Measurements from ENCODE around the gene TNK2. TPM values are rescaled to one million over a fixed set of nuclear protein-coding genes. Genes with fewer than 3 reads are reported as not detected.

TNK2 gene
- polyA plus RNA-seq, 3 donors: 0.84 to 131 (median 1.8) TPM

- peak overlapping the region; percentile 93 for H3K9ac ChIP-seq (ENCODE audit: insufficient read depth, low read length, poor library complexity, severe bottlenecking)
- H3K36me3 ChIP-seq (replicated peaks in 1 of 2; ENCODE audit: control insufficient read depth in 1 of 2, insufficient read depth in 2 of 2, low read length in 2 of 2): no peaks in the 10 kb centered on the region
- peak overlapping the region; percentile 97 to 100 for H3K27ac ChIP-seq (ENCODE audit: low read depth in 1 of 2, low read length in 2 of 2)
- peaks cover 6% of the 10 kb centered on the region for H4K20me1 ChIP-seq (ENCODE audit: insufficient read depth, low read length)
- H3K4me3 ChIP-seq (replicated peaks in 1 of 3; ENCODE audit: low read depth in 2 of 3, low read length in 3 of 3): peak overlapping the region; percentile 62 to 82 (median 78)
- no peaks in the 10 kb centered on the region for H3K9me3 ChIP-seq (replicated peaks in 1 of 2; ENCODE audit: control insufficient read depth in 1 of 2, insufficient read depth in 1 of 2, low read length in 2 of 2)
- 0% methylated on average over 6 of the region's 6 CpGs for WGBS (ENCODE audit: insufficient coverage)
- no peak overlapping the region for H2AFZ ChIP-seq (ENCODE audit: insufficient read depth, low read depth, low read length, poor library complexity, severe bottlenecking)
- H3K4me2 ChIP-seq (replicated peaks; ENCODE audit: extremely low read depth, low read length, poor library complexity, severe bottlenecking): peak overlapping the region; percentile 91
- peaks cover 12 to 15% of the 10 kb centered on the region in 2 donors for H3K36me3 Mint-ChIP-seq
- TF ChIP-seq CTCF (IDR thresholded peaks at IDR 0.05): no peak
- peak overlapping the region; percentile 99 to 100 (median 99) for H3K27ac Mint-ChIP-seq
- H3K27me3 Mint-ChIP-seq (ENCODE audit: low read depth in 3 of 3): peaks cover 0 to 1% (median 1%) of the 10 kb centered on the region in 3 donors
- H3K4me1 ChIP-seq (ENCODE audit: control insufficient read depth in 1 of 2, insufficient read depth in 2 of 2, low read length in 2 of 2): peaks cover 65 to 66% of the 10 kb centered on the region in 2 donors
- no peak for DNase-seq
- peak overlapping the region; percentile 95 to 96 for H3K4me3 Mint-ChIP-seq
- H3K27me3 ChIP-seq (ENCODE audit: control insufficient read depth in 2 of 2, insufficient read depth in 2 of 2, low read length in 2 of 2): no peaks in the 10 kb centered on the region
- H3K4me1 Mint-ChIP-seq: peaks cover 61% of the 10 kb centered on the region
- intact Hi-C loops (cut with micrococcal nuclease): loop anchor here in 1 of 2 donors (10.0 kb wide), 4 partner anchors 297 to 1323 kb away; partner anchors contain the start of genes NRROS and PPP1R2
- peaks cover 0 to 1% (median 0%) of the 10 kb centered on the region in 7 donors for H3K9me3 Mint-ChIP-seq
- peaks cover 72% of the 10 kb centered on the region for H3K79me2 ChIP-seq (ENCODE audit: insufficient read depth, low read length)
Observed at GRCh38 chr3:195907684-195907933, 742 bp downstream of the TNK2 start.

GRCh38 chr3:195906865-195907683 lies 1.3 kb downstream of the TNK2 start:
- H3K4me1 ChIP-seq (ENCODE audit: control insufficient read depth in 1 of 2, insufficient read depth in 2 of 2, low read length in 2 of 2): peaks cover 70 to 71% of the 10 kb centered on the region in 2 donors
- Mint-ChIP-seq H3K9me3 (peaks cover 0 to 1% (median 0%) of the 10 kb centered on the region in 7 donors), H3K4me3 (peak overlapping the region; percentile 95 to 96), H3K36me3 (peaks cover 12 to 15% of the 10 kb centered on the region in 2 donors), H3K27me3 (ENCODE audit: low read depth in 3 of 3) (peaks cover 0 to 1% (median 1%) of the 10 kb centered on the region in 3 donors), H3K4me1 (peaks cover 66% of the 10 kb centered on the region), H3K27ac (peak overlapping the region; percentile 99 to 100 (median 99))
- WGBS (ENCODE audit: insufficient coverage): 14% methylated on average over 12 of the region's 23 CpGs
- peak overlapping the region; percentile 97 to 100 for H3K27ac ChIP-seq (ENCODE audit: low read depth in 1 of 2, low read length in 2 of 2)
- no peaks in the 10 kb centered on the region for H3K9me3 ChIP-seq (replicated peaks in 1 of 2; ENCODE audit: control insufficient read depth in 1 of 2, insufficient read depth in 1 of 2, low read length in 2 of 2)
- peak overlapping the region; percentile 93 for H3K9ac ChIP-seq (ENCODE audit: insufficient read depth, low read length, poor library complexity, severe bottlenecking)
- H3K27me3 ChIP-seq (ENCODE audit: control insufficient read depth in 2 of 2, insufficient read depth in 2 of 2, low read length in 2 of 2): no peaks in the 10 kb centered on the region
- H3K4me3 ChIP-seq (replicated peaks in 1 of 3; ENCODE audit: low read depth in 2 of 3, low read length in 3 of 3): peak overlapping the region; percentile 62 to 82 (median 78)
- H2AFZ ChIP-seq (ENCODE audit: insufficient read depth, low read depth, low read length, poor library complexity, severe bottlenecking): no peak overlapping the region
- DNase-seq: peak; percentile 83 to 91 (median 84)
- H3K36me3 ChIP-seq (replicated peaks in 1 of 2; ENCODE audit: control insufficient read depth in 1 of 2, insufficient read depth in 2 of 2, low read length in 2 of 2): no peaks in the 10 kb centered on the region
- H3K79me2 ChIP-seq (ENCODE audit: insufficient read depth, low read length): peaks cover 78% of the 10 kb centered on the region
- peak overlapping the region; percentile 91 for H3K4me2 ChIP-seq (replicated peaks; ENCODE audit: extremely low read depth, low read length, poor library complexity, severe bottlenecking)
- TF ChIP-seq CTCF (IDR thresholded peaks at IDR 0.05): no peak
- intact Hi-C loops (cut with micrococcal nuclease): loop anchor here in 1 of 2 donors (1.0 to 10.0 kb wide), 5 partner anchors 12 to 1322 kb away; partner anchors contain the start of genes NRROS and PPP1R2
- peaks cover 6% of the 10 kb centered on the region for H4K20me1 ChIP-seq (ENCODE audit: insufficient read depth, low read length)

Data from CD14-positive monocyte (primary cell).